Activated effector memory CD4-positive, alpha-beta T cell treated with anti-CD3 and anti-CD28 coated beads, Interleukin-2, amount 50 U/mL, for 16 hours (primary cell): ENCODE measurements around the gene SIRT3.
"Not testable (repeated sequence)": the region's sequence is repeated elsewhere in the genome, so short reads cannot be mapped to it uniquely, and the experiment has no call there.

ENCODE experiments used
- DNase-seq: peaks from one replicate; pipeline ENCODE4 v3.0.0-alpha.2; 2020

Gene SIRT3

GRCh38 chr11:201966-202365 lies 34.2 kb downstream of the SIRT3 start:
- DNase-seq: no peak

GRCh38 chr11:200224-201003 lies 35.7 kb downstream of the SIRT3 start:
- peak; percentile 61 for DNase-seq

- peak; percentile 61 for DNase-seq
Observed at GRCh38 chr11:199782-200181, 36.4 kb downstream of the SIRT3 start.

- DNase-seq: peak; percentile 57
Observed at GRCh38 chr11:199004-199581, 37.0 kb downstream of the SIRT3 start.

- DNase-seq: peak; percentile 58
Observed at GRCh38 chr11:198236-198806, 37.8 kb downstream of the SIRT3 start.

GRCh38 chr11:197741-198235 lies 38.4 kb downstream of the SIRT3 start:
- DNase-seq: peak; percentile 55

GRCh38 chr11:196786-197731 lies 39.1 kb downstream of the SIRT3 start:
- peak; percentile 54 for DNase-seq

GRCh38 chr11:193481-193880 lies 42.7 kb downstream of the SIRT3 start:
- DNase-seq: peak; percentile 54

GRCh38 chr11:192674-193128 lies 43.4 kb downstream of the SIRT3 start, which contains the start of gene SCGB1C1:
Gene SCGB1C1 (plus strand): TSS chr11:193078. CDS start chr11:193100, 22 bp downstream.
- DNase-seq: not testable (repeated sequence)

GRCh38 chr11:191490-192478 lies 44.4 kb downstream of the SIRT3 start:
- peak; percentile 82 for DNase-seq

- not testable (repeated sequence) for DNase-seq
Observed at GRCh38 chr11:190546-190945, 45.6 kb downstream of the SIRT3 start.

- peak; percentile 79 for DNase-seq
Observed at GRCh38 chr11:189843-190311, 46.3 kb downstream of the SIRT3 start.

- not testable (repeated sequence) for DNase-seq
Observed at GRCh38 chr11:189200-189783, 46.9 kb downstream of the SIRT3 start.

GRCh38 chr11:180242-180641 lies 55.9 kb downstream of the SIRT3 start:
- DNase-seq: not testable (repeated sequence)
